HCT116 (cell line): ENCODE results near the gene SNX4. TPM values are rescaled to one million over a fixed set of nuclear protein-coding genes. Genes with fewer than 3 reads are reported as not detected.

Experiments used
- ATAC-seq: fragments of 200-7000 bp; cut with Tn5 transposase; 2 replicates; pipeline ENCODE4 v1.9.1; 2020; ENCODE audit warnings: mild to moderate bottlenecking, moderate library complexity
- BruUV-seq: library from RNA; stranded (reverse); fragments of 400-500 nt; replicated peaks from 2 replicates; lab custom pipeline; 2021; lab: Mats Ljungman, UMichigan
- CTCF ChIA-PET: fragments of 300-600 bp; sonication (Branson Sonifier 250); formaldehyde crosslinking; loops from one replicate; lab custom pipeline; 2021; ENCODE audit warnings: antibody characterized with exemption; lab: Charles Lee
- POLR2A ChIA-PET: fragments of 300-600, 350-600 bp; sonication (Branson Sonifier 250); formaldehyde crosslinking; loops from one replicate; lab custom pipeline; 2021; ENCODE audit warnings: antibody characterized with exemption; lab: Charles Lee
- RAD21 ChIA-PET, 2 experiments: fragments of 300-600 bp; sonication (Branson Sonifier 250); formaldehyde crosslinking; loops; one replicate each; lab custom pipeline; 2023; ENCODE audit warnings: low total read pairs in 2 of 2; ENCODE audit not compliant: uncharacterized antibody in 2 of 2, unreplicated experiment in 2 of 2, low non-redundant PET in 1 of 2; lab: Charles Lee
- DNase-seq: peaks from one replicate; pipeline ENCODE4 v3.0.0-alpha.2; 2010; ENCODE audit warnings: low read depth, low spot score
- H2AFZ ChIP-seq: fragments of 200-600 bp; shearing (Covaris generic), sonication (generic); 2 replicates; pipeline ENCODE4 v1.6.1; 2017; ENCODE audit warnings: low read depth, mixed run types, mixed read lengths, antibody characterized with exemption, low read length; ENCODE audit not compliant: poor library complexity, severe bottlenecking
- H3K27ac ChIP-seq: 2 replicates; pipeline ENCODE4 v1.5.1; 2012; ENCODE audit warnings: low read depth, low read length
- H3K27me3 ChIP-seq: fragments of 200-600 bp; sonication (generic); 2 replicates; pipeline ENCODE4 v1.6.1; 2016; ENCODE audit warnings: mixed run types, low read length, mixed read lengths; ENCODE audit not compliant: insufficient read depth
- H3K36me3 ChIP-seq, 2 experiments: fragments of 200-500 bp in 1 of 2; fragments of 200-600 bp in 1 of 2; sonication (Bioruptor generic) in 1 of 2; sonication (generic) in 1 of 2; 2 replicates each; pipeline versions ENCODE4 v1.5.1 to v1.6.1; 2014 to 2016; ENCODE audit warnings: low read length in 2 of 2, inconsistent platforms in 1 of 2, mixed read lengths in 1 of 2, mixed run types in 1 of 2; ENCODE audit not compliant: insufficient read depth in 2 of 2, control insufficient read depth in 1 of 2
- H3K4me1 ChIP-seq, 2 experiments: fragments of 200-600 bp in 1 of 2; sonication (generic) in 1 of 2; 2 replicates each; pipeline versions ENCODE4 v1.5.1 to v1.6.1; 2012 to 2017; ENCODE audit warnings: low read length in 2 of 2, inconsistent platforms in 1 of 2, mild to moderate bottlenecking in 1 of 2, mixed read lengths in 1 of 2, mixed run types in 1 of 2, moderate library complexity in 1 of 2; ENCODE audit not compliant: insufficient read depth in 2 of 2, control insufficient read depth in 1 of 2
- H3K4me2 ChIP-seq: fragments of 200-600 bp; sonication (generic); 2 replicates; pipeline ENCODE4 v1.6.1; 2017; ENCODE audit warnings: mixed run types, low read length, mixed read lengths
- H3K4me3 ChIP-seq, 2 experiments: fragments of 200-600 bp in 1 of 2; sonication (generic) in 1 of 2; replicated peaks in 1 of 2; 2 replicates each; pipeline ENCODE4 v1.5.1; 2011 to 2016; ENCODE audit warnings: low read length in 2 of 2, control low read depth in 1 of 2, low read depth in 1 of 2, mild to moderate bottlenecking in 1 of 2, mixed read lengths in 1 of 2, mixed run types in 1 of 2
- H3K79me2 ChIP-seq: fragments of 200-600 bp; sonication (generic); 2 replicates; pipeline ENCODE4 v1.6.1; 2017; ENCODE audit warnings: mild to moderate bottlenecking, mixed run types, low read length, moderate library complexity, mixed read lengths; ENCODE audit not compliant: insufficient read depth
- H3K9ac ChIP-seq: fragments of 200-600 bp; sonication (generic); 2 replicates; pipeline ENCODE4 v1.6.1; 2016; ENCODE audit warnings: low read length, mixed read lengths
- H3K9me2 ChIP-seq: fragments of 200-600 bp; sonication (generic), shearing (Covaris generic); 2 replicates; pipeline ENCODE4 v1.6.1; 2017; ENCODE audit warnings: mixed run types, mild to moderate bottlenecking, moderate library complexity; ENCODE audit not compliant: insufficient read depth
- H3K9me3 ChIP-seq, 2 experiments: fragments of 200-500 bp in 1 of 2; fragments of 200-600 bp in 1 of 2; sonication (Bioruptor generic) in 1 of 2; sonication (generic) in 1 of 2; 2 replicates each; pipeline ENCODE4 v1.6.1; 2014 to 2017; ENCODE audit warnings: low read length in 2 of 2, mixed read lengths in 2 of 2, inconsistent platforms in 1 of 2, low read depth in 1 of 2, mild to moderate bottlenecking in 1 of 2, mixed run types in 1 of 2, moderate library complexity in 1 of 2; ENCODE audit not compliant: control insufficient read depth in 1 of 2, insufficient read depth in 1 of 2
- H4K20me1 ChIP-seq: fragments of 200-600 bp; sonication (generic), shearing (Covaris generic); 2 replicates; pipeline ENCODE4 v1.6.1; 2017; ENCODE audit warnings: mixed run types, mild to moderate bottlenecking, moderate library complexity; ENCODE audit not compliant: insufficient read depth
- CEBPB ChIP-seq: IDR thresholded peaks from 2 replicates; pipeline ENCODE4 v1.6.1; 2012; ENCODE audit warnings: low read depth
- EGR1 ChIP-seq: IDR thresholded peaks from 2 replicates; pipeline ENCODE4 v1.6.1; 2012; ENCODE audit warnings: low read depth
- ELF1 ChIP-seq: IDR thresholded peaks from 2 replicates; pipeline ENCODE4 v1.6.1; 2012; ENCODE audit warnings: low read depth, borderline replicate concordance
- EZH2 ChIP-seq: fragments of 200-600 bp; sonication (generic); IDR thresholded peaks from 2 replicates; pipeline ENCODE4 v1.6.1; 2017; ENCODE audit warnings: antibody characterized with exemption, mixed run types
- RAD21 ChIP-seq: IDR thresholded peaks from 2 replicates; pipeline ENCODE4 v1.6.1; 2012; ENCODE audit warnings: low read depth, mild to moderate bottlenecking
- TCF7L2 ChIP-seq: IDR thresholded peaks from 2 replicates; pipeline ENCODE4 v1.7.0; 2011; ENCODE audit warnings: borderline replicate concordance, inconsistent platforms; ENCODE audit not compliant: insufficient read depth, insufficient read length; ENCODE audit errors: extremely low read depth
- ZFX ChIP-seq: fragments of 450-650 bp; IDR thresholded peaks from 2 replicates; pipeline ENCODE4 v1.6.1; 2017
- intact Hi-C: fragments of 100-400 bp; cut with micrococcal nuclease; formaldehyde crosslinking; loops from 2 replicates; pipeline ENCODE4 v1.10.0; 2022
- total RNA-seq: library from RNA; stranded (reverse); gene quantifications from one replicate; pipeline ENCODE4 v1.2.1, GENCODE V29; 2021; ENCODE audit not compliant: unreplicated experiment
- TF ChIP-seq, protein P1 (sequence below): IDR thresholded peaks from 2 replicates; pipeline ENCODE4 v1.6.1; 2011; ENCODE audit warnings: mild to moderate bottlenecking, low read length, moderate library complexity; ENCODE audit not compliant: insufficient replicate concordance; ENCODE audit errors: extremely low read depth
- TF ChIP-seq, protein P2 (sequence below), 3 experiments: fragments of 200-600 bp in 1 of 3; sonication (generic) in 1 of 3; IDR thresholded peaks in 2 of 3; conservative IDR thresholded peaks in 1 of 3; 2 replicates each; pipeline ENCODE4 v1.5.1; 2012 to 2017; ENCODE audit warnings: low read depth in 2 of 3, low read length in 2 of 3, antibody characterized with exemption in 1 of 3, borderline replicate concordance in 1 of 3, control low read depth in 1 of 3, mild to moderate bottlenecking in 1 of 3, mixed read lengths in 1 of 3, mixed run types in 1 of 3, moderate library complexity in 1 of 3; ENCODE audit not compliant: insufficient read depth in 1 of 3
- TF ChIP-seq, protein P3 (sequence below): IDR thresholded peaks from 2 replicates; pipeline ENCODE4 v1.6.1; 2012

SNX4 gene
- total RNA-seq, 1 experiment from 2014 or later: 21.1 TPM

DNA sequence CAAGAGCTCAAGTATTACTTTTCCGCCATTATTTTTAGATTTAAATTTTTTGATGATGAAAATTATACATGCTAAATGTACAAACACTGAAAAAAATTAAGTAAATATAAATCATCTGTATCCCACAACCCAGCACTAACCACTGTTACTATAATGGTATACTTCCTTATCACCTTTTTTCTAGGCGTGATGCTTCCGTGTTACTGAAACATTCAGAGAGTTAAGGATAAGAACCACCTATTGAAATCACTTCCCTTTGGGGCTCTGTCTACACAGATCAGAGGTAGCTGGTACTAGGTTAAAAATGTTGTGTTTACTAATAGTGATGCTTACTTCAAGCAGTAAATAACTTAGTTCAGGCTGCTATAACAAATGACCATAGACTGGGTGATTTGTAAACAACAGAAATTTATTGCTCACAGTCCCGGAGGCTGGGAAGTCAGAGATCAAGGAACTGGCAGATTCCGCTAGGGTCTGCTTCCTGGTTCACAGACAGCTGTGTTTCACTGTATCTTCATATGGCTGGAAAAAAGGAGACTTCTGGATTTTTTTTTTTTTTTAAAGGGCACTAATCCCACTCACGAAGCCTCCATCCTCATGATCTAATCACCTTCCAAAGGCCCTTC lies 6.4 kb downstream of the SNX4 start:
- no peak for ATAC-seq
- H4K20me1 ChIP-seq: peaks cover 8% of the 10 kb centered on the region; the same call in 1 of the 2 replicates
- ChIA-PET RAD21 (no interaction called here), POLR2A (no interaction called here)
- DNase-seq: no peak
- H3K9ac ChIP-seq: no peak overlapping the region
- peaks cover 13 to 15% of the 10 kb centered on the region in 2 experiments for H3K4me1 ChIP-seq
- no TSS peak for BruUV-seq
- no peak overlapping the region for H2AFZ ChIP-seq
- TF ChIP-seq, protein P1, sequence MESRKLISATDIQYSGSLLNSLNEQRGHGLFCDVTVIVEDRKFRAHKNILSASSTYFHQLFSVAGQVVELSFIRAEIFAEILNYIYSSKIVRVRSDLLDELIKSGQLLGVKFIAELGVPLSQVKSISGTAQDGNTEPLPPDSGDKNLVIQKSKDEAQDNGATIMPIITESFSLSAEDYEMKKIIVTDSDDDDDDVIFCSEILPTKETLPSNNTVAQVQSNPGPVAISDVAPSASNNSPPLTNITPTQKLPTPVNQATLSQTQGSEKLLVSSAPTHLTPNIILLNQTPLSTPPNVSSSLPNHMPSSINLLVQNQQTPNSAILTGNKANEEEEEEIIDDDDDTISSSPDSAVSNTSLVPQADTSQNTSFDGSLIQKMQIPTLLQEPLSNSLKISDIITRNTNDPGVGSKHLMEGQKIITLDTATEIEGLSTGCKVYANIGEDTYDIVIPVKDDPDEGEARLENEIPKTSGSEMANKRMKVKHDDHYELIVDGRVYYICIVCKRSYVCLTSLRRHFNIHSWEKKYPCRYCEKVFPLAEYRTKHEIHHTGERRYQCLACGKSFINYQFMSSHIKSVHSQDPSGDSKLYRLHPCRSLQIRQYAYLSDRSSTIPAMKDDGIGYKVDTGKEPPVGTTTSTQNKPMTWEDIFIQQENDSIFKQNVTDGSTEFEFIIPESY: no peak
- TF ChIP-seq ELF1: no peak
- no peak for TF ChIP-seq CEBPB
- TF ChIP-seq, protein P2, sequence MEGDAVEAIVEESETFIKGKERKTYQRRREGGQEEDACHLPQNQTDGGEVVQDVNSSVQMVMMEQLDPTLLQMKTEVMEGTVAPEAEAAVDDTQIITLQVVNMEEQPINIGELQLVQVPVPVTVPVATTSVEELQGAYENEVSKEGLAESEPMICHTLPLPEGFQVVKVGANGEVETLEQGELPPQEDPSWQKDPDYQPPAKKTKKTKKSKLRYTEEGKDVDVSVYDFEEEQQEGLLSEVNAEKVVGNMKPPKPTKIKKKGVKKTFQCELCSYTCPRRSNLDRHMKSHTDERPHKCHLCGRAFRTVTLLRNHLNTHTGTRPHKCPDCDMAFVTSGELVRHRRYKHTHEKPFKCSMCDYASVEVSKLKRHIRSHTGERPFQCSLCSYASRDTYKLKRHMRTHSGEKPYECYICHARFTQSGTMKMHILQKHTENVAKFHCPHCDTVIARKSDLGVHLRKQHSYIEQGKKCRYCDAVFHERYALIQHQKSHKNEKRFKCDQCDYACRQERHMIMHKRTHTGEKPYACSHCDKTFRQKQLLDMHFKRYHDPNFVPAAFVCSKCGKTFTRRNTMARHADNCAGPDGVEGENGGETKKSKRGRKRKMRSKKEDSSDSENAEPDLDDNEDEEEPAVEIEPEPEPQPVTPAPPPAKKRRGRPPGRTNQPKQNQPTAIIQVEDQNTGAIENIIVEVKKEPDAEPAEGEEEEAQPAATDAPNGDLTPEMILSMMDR (IDR thresholded peaks at IDR 0.05 in 2 of 3, conservative IDR thresholded peaks at IDR 0.05 in 1 of 3; ENCODE audit: borderline replicate concordance in 1 of 3, insufficient read depth in 1 of 3, low read depth in 2 of 3, low read length in 2 of 3): no peak
- TF ChIP-seq EGR1: no peak
- TF ChIP-seq TCF7L2: no peak
- no peak for TF ChIP-seq RAD21
- TF ChIP-seq ZFX: no peak
- TF ChIP-seq EZH2: no peak
- TF ChIP-seq, protein P3, sequence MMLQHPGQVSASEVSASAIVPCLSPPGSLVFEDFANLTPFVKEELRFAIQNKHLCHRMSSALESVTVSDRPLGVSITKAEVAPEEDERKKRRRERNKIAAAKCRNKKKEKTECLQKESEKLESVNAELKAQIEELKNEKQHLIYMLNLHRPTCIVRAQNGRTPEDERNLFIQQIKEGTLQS: no peak
- TF ChIP-seq, all 23 proteins: peak for 0
- H3K9me3 ChIP-seq: no peaks in the 10 kb centered on the region
- H3K4me2 ChIP-seq: no peak overlapping the region
- H3K9me2 ChIP-seq: no peaks in the 10 kb centered on the region
- no peak overlapping the region for H3K4me3 ChIP-seq
- no peaks in the 10 kb centered on the region for H3K27me3 ChIP-seq
- CTCF ChIA-PET: no interaction called here
- no peak overlapping the region for H3K27ac ChIP-seq
- H3K36me3 ChIP-seq: peaks cover 5 to 14% of the 10 kb centered on the region in 2 experiments; a peak in 1 of 4 replicates
- intact Hi-C loops: no loop called here
- H3K79me2 ChIP-seq: peaks cover 67% of the 10 kb centered on the region
